GM19463 (cell line): Measurements from ENCODE around the gene BEND4.
"Not testable (repeated sequence)": the region's sequence is repeated elsewhere in the genome, so short reads cannot be mapped to it uniquely, and the experiment has no call there.

Experiments
- ATAC-seq: cut with Tn5 transposase; IDR thresholded peaks from one replicate; pipeline ENCODE4 v1.9.1; 2021; ENCODE audit warnings: mild to moderate bottlenecking, moderate library complexity; ENCODE audit not compliant: unreplicated experiment

The BEND4 gene

DNA sequence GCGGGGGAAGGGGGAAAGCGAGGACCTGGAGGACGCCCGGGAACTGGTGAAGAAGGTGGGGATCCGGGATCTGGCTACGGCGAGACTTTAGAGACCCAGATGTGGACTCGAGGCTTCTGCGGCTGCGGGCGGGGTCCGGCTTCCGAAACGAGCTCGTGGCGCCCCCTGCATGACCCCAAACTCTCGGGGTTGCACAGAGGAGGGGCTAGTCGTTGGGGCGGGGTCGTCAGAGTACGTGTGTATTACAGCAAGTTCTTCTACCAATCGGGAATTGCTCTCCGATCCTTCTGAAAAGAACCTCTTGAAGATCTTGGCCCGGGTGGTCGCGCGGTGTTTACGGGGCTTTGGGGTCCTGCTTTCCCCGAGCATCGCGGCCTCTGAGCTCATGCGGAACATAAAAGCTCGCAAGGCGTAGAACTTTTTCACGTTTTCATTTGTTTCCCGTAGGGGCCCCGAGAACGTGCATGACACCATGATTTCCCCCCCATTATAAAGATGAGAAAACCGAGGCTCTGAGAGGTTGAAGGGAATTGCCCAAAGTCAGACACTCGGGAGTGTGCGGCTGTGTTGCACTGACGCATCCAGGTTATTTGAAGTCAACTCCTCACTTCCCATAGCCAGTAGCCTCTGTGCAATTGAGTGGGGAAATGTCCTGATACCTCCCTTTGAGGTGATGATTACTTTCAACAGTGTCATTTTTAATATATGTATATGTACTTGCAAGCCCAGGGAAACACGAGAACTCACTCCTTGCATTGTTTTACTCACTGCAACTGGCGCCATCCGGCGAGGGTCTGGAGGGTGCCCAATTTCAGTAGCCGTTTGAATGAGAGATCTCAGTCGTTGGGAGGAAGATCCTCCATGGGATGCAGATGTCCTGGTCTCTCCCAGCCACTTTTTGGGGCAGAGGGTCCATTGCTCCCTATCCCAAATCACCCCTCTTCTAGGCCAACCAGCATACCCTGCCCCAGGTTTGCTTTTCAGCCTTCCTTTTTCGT lies at the start of gene BEND4:
Gene BEND4 (minus strand): TSS at position 149 of the 998 bp plus-strand sequence. CDS start 512 bp downstream, outside the sequence.
- ATAC-seq, result peak; percentile 23

DNA sequence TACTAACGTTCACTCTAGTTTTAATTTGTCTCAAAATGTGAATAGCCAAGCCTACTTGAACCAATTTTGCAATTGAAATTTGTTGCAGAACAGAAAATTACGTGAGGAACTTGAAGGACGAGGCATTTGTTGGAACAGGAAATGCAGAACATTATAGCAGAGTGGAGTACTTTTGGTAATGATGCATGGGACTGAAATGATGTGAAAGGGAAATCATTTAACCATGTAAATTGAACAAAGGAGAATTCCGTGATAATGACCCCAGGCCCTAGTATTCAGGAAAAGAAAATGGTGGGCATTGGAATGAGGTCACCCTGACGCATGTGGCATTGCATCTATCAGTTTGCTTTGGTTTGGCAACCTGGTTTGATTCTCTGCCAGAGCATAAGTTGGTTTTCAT lies 44.9 kb upstream of the BEND4 start:
- no peak for ATAC-seq

DNA sequence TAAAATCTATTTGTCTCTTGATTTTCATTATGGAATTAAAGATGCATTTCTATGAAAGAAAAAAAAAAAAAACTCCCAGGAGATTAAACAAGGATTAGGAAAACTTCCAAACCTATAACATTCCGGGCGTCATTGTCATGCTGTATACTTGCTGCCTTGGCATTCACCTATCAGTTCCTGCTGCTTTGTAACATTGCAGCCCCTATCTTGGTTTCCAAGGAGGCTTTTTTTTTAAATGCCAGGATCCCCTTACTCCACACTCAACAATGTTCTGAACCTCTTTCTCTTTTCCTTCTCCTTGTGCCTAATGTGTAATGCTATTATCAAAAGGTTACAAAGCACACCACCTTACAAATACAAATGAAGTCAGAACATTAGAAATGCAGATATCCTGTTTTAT lies 20.5 kb upstream of the BEND4 start:
- ATAC-seq, result no peak

DNA sequence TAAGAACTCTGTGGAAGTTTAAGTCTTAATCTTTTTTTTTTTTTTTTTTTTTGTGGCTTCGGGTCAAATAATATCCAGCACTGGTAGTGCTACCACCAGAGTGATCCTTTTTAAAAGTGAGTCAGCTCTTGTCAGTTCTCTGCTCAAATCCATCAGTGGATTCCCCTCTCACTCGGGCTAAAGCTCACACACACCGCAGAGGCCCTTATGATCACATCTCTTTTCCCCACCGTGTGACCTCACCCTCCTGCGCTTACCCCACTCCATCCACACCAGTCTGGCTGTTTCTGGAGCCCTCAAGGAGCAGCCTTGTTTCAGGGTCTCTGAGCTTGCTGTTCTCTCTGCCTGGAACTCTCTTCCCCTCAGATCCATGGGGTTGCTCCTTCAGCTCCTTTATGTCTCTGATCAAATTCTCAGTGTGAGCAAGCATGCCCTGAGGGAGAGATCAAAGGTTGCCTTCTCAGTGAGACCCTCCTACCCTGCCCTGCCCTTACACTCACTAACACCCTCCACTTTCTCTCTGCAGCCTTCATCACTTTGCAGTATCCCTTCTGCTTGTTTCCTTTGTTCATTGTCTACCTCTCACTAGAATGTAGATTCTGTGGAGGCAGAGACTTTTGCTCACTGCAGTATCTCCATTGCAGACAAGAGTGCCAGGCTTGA lies 19.8 kb upstream of the BEND4 start:
- ATAC-seq, result no peak

DNA sequence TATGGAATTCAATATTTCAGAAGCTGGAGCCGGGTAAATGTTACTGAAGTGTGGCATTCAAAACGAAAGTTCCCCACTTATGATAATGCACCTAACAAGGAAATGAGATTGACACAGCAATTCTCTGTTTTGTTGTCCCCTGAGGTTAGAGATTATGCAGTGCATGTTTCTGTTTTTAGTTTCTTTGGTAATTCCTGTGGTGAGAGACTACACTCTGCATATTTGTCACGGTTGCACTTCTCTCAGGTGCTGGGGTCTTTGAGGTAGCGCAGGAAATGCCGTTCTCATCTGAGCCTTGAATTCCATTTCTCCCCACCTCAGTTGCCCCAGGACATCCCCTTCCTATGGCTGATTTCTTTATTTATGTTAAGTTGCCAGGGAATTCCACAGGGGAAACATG lies 15.3 kb upstream of the BEND4 start:
- peak; percentile 99 for ATAC-seq

DNA sequence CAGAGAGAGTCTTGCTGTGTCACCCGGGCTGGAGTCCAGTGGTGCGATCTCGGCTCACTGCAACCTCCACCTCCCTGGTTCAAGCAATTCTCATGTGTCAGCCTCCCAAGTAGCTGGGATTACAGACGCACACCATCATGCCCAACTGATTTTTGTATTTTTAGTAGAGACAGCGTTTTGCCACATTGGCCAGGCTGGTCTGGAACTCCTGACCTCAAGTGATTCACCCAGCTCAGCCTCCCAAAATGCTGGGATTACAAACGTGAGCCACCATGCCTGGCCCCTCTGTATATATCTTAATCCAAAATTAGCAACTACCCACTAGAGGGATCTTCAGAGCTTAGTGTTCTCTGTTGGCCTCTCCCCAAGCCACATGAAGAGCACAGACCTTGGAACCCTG lies 13.7 kb upstream of the BEND4 start:
- not testable (repeated sequence) for ATAC-seq

DNA sequence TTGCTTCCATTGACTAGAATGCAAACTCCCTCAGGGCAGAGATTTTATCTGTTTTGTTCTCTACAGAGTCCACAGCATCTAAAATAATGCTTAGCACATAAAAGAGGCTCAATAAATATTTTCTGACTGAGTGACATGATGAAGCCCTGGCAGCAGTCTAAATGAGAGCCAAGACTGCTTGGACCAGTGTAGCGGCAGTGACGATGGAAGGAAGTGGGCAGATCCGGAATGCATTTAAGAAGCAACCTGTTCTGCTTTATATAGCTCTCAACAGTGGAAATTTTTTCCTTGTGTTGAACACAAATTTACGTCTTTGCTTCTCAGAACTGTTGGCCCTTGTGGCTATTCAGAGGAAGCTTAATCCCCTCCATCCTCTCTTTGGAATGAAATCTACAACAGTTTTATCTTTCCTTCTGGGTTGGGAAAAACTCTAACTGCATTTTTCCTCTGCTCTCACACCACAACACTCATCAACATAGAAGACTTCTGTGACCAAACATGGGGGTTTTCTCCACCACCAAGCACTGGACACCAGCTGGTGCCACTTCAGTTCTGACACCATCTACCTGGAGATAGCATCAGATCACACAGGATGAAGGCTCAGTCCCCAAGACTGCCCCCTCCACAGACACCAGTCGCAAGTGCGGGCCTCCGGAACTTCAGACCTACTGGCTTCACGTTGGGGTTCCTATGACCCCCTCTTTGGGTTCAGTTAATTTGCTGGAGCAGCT lies 7.0 kb upstream of the BEND4 start:
- no peak for ATAC-seq

DNA sequence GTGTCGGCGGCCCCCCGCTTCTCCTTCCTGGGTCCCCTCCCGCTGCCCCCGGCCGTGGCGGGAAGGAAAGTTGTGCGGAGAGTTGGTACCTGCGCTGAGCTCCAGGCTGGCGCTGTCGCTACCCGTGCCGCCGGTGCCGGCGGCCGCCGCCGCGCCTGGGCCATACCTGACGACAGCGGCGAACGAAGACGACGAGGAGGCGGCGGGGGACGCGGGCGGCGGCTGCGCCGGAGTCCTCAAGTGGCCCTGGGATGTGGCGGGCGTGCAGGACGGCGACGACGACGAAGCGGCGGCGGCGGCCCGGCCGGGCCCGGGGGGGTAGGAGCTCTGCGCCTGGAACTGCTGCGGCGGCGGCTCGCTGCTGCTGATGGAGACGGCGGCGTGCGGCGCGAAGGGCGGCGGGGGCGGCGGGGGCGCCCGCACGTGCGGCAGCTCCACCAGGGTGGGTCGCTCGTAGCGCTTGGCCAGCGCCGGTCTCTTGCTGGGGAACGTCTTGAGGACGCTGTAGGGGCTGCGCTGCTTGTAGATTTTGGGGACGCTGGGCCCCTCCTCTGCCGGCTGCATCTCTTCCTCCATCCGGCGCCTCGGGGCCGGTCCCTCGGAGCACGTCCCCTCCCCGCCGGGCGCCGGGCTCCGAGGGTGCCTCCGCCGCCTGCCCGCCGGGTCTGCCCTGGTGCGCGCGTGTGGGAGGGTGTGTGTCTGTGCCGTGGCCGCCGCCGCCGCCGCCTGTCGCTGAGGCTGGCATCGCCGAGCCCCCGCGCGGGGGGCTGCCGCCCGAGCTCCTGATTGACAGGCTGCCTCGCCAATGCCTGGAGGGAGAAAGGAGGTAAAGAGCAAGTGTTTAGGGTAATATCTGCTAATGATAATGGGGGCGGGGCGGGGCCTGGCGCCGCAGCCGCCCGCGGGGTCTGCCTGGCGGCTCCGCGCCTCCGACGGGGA lies 618 bp downstream of the BEND4 start:
- ATAC-seq, result peak; percentile 62

DNA sequence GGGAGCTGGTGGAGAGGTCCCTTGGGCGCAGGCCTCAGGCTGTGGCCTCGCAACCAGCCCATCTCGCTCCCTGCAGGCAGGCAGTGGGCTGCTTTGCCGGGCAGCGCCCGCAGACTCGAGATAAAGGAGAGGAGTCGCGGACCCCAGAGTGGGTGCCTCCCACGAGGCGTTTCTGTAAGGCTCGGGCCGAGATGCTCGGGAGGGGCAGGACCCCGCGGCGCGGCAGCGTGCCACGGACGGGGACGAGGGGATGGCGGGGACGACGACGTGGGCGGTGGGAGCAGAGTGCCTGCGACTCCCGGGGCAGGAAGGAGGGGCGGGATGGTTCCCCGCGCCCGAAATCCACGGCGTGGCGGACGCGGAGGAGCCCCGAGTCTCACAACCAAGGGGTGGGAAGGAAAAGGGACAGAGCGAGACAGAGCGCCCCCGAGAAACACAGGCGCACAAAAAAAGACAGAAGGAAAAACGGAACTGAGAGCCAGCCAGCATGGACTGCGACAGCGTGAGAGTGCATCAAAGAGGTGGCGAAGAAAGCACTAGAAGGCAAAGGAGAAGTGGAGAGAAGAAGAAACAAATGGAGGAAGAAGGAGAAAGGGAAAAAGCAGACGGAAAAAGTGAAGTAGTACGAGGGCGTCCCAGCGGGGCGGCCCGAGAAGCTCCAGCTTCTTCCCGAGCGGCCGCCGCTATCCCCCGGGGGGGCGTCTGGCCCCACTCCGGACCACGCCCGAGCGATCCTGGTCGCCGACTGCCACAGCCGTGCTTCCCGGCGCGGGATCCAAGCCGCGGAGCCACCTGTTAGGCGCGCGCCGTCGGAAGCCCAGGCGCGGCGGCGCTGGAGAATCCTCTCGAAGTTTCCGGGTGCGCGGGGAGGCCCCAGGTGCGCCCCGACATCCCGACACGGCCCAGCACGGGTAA lies 1.5 kb downstream of the BEND4 start:
- peak; percentile 29 for ATAC-seq

DNA sequence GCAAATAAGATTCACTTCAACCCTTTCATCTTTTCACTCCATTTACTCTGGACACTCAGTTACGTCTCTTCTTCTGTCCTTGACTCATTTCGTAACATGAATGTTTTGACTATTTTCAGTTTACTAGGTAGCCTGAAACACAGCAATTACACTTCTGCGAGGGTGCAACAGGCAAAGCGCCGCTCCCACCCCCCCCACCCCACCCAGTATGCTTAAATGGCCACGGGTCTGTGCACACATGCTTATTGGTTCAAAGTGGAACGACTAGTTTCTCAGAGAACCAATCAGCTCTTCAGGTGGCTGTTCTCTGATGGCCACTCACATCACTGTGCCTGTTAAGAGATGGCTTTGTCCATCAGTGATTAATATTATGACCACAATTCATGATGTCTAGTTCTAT lies 3.5 kb downstream of the BEND4 start:
- ATAC-seq, result peak; percentile 11

DNA sequence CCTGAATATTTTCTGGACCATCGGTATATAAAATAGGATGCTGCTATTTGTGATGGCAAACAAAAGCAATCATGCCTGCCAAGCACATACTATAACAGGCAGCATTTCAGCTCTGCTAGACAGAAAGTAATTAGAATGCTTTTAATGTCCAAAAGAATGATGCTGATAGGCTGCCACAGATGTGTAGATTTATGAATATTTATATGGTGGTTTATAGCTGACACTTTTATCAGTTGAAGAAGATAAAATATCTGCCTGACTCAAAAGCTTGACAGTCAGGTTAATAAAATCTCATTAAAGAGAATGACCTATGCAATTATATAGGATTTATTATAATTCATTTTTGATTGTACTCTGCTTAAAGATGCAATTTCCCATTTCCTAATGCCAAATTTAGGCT lies 4.0 kb downstream of the BEND4 start:
- no peak for ATAC-seq

DNA sequence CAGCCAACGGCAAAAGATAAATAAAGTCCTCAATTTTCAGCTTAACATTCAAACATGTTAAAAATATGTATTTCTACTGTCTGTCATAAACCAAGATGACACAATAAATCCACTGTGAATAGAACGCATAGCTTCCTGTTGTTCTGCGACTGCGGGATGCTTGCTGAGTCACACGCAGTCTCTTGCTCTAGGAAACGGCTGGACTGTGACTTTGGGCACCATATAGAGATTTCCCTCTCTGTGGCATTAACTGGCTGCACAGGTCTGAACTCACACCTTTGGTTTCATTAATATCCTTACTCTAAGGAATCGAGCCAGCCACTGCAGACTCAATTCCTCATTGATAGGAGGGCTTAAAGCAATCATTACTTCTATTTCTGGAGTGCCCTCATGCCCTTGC lies 8.4 kb downstream of the BEND4 start:
- no peak for ATAC-seq

DNA sequence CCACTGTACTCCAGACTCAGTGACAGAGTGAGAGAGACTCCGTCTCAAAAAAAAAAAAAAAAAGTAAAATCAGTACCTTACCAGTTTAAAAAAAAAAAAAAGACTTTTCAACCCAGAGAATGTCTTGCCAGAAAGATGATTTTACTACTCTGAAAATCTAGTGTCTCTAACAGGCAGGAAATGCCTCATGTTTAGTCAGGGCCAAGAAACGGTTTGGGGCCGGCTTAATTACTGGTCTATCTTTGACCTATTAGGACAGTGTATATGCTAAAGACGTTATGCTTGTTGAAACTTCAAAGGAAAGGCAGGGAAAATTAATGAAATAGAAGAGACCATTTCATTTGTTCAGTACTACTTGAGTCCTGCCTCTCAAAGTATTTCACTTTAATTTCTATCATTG lies 9.9 kb downstream of the BEND4 start:
- ATAC-seq, result no peak

DNA sequence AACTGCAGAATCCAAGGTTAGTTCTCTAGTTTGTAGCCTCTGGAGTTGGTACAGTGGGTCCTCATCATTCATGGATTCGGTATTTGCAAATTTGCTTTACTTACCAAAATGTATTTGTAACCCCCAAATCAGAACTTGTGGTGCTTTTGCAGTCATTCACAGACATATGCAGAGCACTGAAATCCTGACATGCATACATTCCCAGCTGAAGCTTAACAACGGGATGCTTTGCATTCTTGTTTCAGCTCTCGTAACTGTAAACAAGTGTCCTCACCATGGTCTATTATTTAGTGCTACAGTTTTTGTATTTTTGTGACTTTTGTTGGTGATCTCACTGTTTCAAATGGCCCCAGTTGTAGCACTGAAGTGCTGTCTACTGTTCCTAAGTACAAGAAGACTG lies 16.1 kb downstream of the BEND4 start:
- no peak for ATAC-seq

DNA sequence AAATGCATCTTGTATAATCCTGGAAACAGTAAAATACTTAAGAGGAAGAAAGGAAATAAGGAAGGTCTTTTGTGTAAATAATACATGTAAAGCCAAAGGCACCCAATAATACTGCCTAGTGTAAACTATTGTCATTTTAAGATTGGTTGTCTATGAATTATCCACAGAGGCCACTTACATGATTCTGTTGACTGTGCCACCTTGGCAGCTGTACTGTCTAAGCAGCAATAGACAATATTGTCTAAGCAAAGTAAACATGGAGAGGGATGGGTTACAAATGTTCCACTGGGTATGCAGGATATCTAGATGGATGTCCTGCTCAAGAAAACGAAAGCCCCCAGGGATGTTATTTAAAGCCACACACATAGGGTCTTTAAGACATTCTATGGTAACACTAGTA lies 19.4 kb downstream of the BEND4 start:
- no peak for ATAC-seq

DNA sequence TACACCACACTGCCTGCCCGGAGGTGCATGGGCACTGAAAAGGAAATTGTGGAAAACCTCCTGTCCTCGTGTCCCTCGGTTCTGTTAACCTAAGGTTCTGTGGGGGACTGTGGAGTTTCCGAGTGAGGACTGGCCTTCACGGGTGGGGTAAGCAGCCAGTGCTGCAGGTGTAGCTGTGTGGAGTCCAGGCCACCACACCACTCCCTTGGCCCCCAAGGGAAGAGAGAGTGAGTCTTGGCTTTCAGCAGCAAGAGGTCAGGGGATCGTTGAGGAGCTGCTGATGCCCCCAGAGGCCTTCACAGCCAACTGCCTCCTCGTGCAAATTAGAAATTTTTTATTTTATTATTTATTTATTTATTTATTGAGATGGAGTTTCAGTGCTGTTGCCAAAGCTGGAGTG lies 20.4 kb downstream of the BEND4 start:
- ATAC-seq, result no peak

DNA sequence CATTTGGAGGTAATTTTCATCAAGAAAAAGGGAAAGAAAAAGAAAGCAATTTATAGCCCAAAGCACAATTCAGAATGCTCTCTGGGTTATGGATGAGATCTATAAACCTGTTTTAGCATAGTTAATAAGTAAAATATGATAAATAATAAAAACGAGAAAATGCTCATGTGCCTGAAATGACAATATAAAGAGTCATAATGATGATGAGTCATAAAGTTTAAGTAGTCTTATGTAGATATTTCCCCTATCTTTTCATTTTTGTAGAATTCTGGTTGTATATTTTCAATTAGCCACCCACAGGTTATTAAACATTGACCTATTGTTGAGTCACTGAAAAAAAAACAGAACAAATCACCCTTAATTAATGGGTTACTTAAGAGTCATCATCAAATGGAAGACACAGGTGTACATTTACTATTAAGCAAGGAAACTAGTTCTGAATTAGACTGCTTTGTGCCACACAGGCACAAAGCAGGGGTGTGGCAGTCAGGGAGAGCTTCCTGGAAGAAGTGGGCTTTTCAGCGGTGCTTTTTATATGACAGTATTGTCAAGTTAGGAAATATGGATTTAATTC lies 29.3 kb downstream of the BEND4 start:
- ATAC-seq, result peak; percentile 55

DNA sequence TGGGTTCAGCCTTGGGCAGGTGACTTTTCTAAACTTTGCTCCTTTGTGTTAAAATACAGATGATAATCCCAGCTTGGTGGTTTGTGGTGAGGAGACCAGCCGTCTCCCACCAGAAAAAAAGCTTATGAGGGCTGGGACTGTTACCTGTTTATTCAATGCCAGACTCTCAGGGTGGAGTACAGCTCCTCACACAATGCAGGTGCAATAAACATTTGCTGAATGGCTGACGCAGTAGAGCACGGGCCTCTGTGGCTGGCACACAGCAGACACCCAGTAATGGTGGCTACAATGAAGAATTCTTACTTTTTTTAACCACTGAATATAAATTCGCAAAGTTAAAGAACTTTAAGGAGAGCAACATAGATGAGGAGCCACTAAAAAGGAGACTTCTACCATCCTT lies 30.2 kb downstream of the BEND4 start:
- ATAC-seq, result no peak

DNA sequence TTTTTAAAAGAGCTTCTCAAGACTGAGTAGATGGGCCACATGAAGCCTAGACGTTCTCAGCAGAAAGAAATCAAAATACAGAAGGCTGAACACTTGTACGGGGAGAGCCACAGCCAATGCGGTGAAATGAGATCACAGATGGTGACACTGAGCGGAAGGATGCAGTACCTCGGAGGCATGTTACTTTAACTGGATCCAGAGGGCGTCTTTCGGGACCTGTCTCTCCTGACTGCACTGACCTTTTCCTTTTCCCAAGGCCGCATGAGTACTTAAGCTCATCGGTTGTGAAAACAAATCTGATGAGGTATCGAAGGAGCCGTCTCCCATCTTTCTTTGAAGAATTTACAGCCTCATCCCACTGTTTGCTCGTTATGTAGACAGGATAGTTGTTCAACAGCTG lies 32.6 kb downstream of the BEND4 start:
- ATAC-seq, result no peak
